SK-N-SH (cell line): ENCODE measurements around the gene AP1M2. TPM values are rescaled to one million over a fixed set of nuclear protein-coding genes. Genes with fewer than 3 reads are reported as not detected.

Experiments used
- CTCF ChIA-PET: fragments of 300-600, 350-600 bp; formaldehyde crosslinking; extraction: SDS; loops from one replicate; lab custom pipeline; 2021; lab: Yijun Ruan, JAX
- POLR2A ChIA-PET: fragments of 350-600 bp; sonication (Branson Sonifier 250); formaldehyde crosslinking; extraction: SDS; loops from one replicate; lab custom pipeline; 2020; ENCODE audit warnings: antibody characterized with exemption, inconsistent platforms; lab: Yijun Ruan, JAX
- DNase-seq: peaks from one replicate; pipeline ENCODE4 v3.0.0; 2012
- H2AFZ ChIP-seq: fragments of 200-600 bp; sonication (generic); 2 replicates; pipeline ENCODE4 v1.8.1; 2016; ENCODE audit warnings: antibody characterized with exemption, mild to moderate bottlenecking, low read depth
- H3F3A ChIP-seq: fragments of 200-600 bp; sonication (generic); replicated peaks from 2 replicates; pipeline ENCODE3; 2016; ENCODE audit warnings: antibody characterized with exemption, mild to moderate bottlenecking; ENCODE audit not compliant: insufficient read depth
- H3K27ac ChIP-seq, 2 experiments: fragments of 200-500 bp in 1 of 2; fragments of 200-600 bp in 1 of 2; sonication (Bioruptor generic) in 1 of 2; sonication (generic), shearing (Covaris generic) in 1 of 2; 2 replicates each; pipeline versions ENCODE4 v1.5.1 to v1.6.1; 2014 to 2016; ENCODE audit warnings: low read depth in 2 of 2, inconsistent platforms in 1 of 2, low read length in 1 of 2, mild to moderate bottlenecking in 1 of 2, mixed read lengths in 1 of 2
- H3K27me3 ChIP-seq: fragments of 200-600 bp; sonication (generic), shearing (Covaris generic); 2 replicates; pipeline ENCODE4 v1.6.1; 2016; ENCODE audit warnings: mixed run types; ENCODE audit not compliant: insufficient read depth
- H3K36me3 ChIP-seq, 2 experiments: fragments of 200-500 bp in 1 of 2; fragments of 200-600 bp in 1 of 2; sonication (Bioruptor generic) in 1 of 2; sonication (generic) in 1 of 2; replicated peaks in 1 of 2; 2 replicates each; pipeline versions ENCODE3 to v1.5.1; 2014 to 2016; ENCODE audit warnings: low read length in 1 of 2, mild to moderate bottlenecking in 1 of 2; ENCODE audit not compliant: insufficient read depth in 2 of 2, control insufficient read depth in 1 of 2
- H3K4me1 ChIP-seq, 2 experiments: fragments of 200-500 bp in 1 of 2; fragments of 200-600 bp in 1 of 2; sonication (Bioruptor generic) in 1 of 2; sonication (generic), shearing (Covaris generic) in 1 of 2; 2 replicates each; pipeline versions ENCODE4 v1.5.1 to v1.6.1; 2014 to 2016; ENCODE audit warnings: low read depth in 1 of 2, low read length in 1 of 2, mixed run types in 1 of 2; ENCODE audit not compliant: insufficient read depth in 2 of 2, control insufficient read depth in 1 of 2
- H3K4me2 ChIP-seq: fragments of 200-600 bp; sonication (generic), shearing (Covaris generic); 2 replicates; pipeline ENCODE4 v1.6.1; 2017; ENCODE audit warnings: mixed run types
- H3K4me3 ChIP-seq, 2 experiments: fragments of 200-500 bp in 1 of 2; fragments of 200-600 bp in 1 of 2; sonication (Bioruptor generic) in 1 of 2; sonication (generic), shearing (Covaris generic) in 1 of 2; 2 replicates each; pipeline versions ENCODE4 v1.5.1 to v1.8.1; 2014 to 2016; ENCODE audit warnings: low read depth in 2 of 2, inconsistent platforms in 1 of 2, low read length in 1 of 2, mild to moderate bottlenecking in 1 of 2, mixed read lengths in 1 of 2, moderate library complexity in 1 of 2
- H3K79me2 ChIP-seq: fragments of 200-600 bp; sonication (generic); 2 replicates; pipeline ENCODE4 v1.8.1; 2017; ENCODE audit warnings: mild to moderate bottlenecking; ENCODE audit not compliant: insufficient read depth
- H3K9ac ChIP-seq: fragments of 200-600 bp; sonication (generic); 2 replicates; pipeline ENCODE4 v1.6.1; 2017; ENCODE audit warnings: mixed run types
- H3K9me2 ChIP-seq: fragments of 200-600 bp; sonication (generic); 2 replicates; pipeline ENCODE4 v1.6.1; 2017; ENCODE audit warnings: mixed run types
- H3K9me3 ChIP-seq: fragments of 200-600 bp; sonication (generic); 2 replicates; pipeline ENCODE4 v1.6.1; 2017; ENCODE audit warnings: mixed run types, mild to moderate bottlenecking, moderate library complexity
- H4K20me1 ChIP-seq: fragments of 200-600 bp; sonication (generic); 2 replicates; pipeline ENCODE4 v1.6.1; 2017; ENCODE audit warnings: mild to moderate bottlenecking, mixed run types; ENCODE audit not compliant: insufficient read depth
- CHD2 ChIP-seq: fragments of 150-350 bp; IDR thresholded peaks from 2 replicates; pipeline ENCODE4 v1.6.1; 2018; ENCODE audit warnings: low read length; ENCODE audit not compliant: partially characterized antibody
- ELF1 ChIP-seq: IDR thresholded peaks from 2 replicates; pipeline ENCODE4 v1.4.0; 2012
- EP300 ChIP-seq, 2 experiments: IDR thresholded peaks; 2 replicates each; pipeline versions ENCODE4 v1.4.0 to v1.6.1; 2012; ENCODE audit warnings: borderline replicate concordance in 1 of 2, low read depth in 1 of 2, low read length in 1 of 2
- FOSL2 ChIP-seq: IDR thresholded peaks from 2 replicates; pipeline ENCODE4 v1.4.0; 2012; ENCODE audit warnings: low read depth, mild to moderate bottlenecking, moderate library complexity, borderline replicate concordance
- FOXJ3 ChIP-seq: sonication (generic); formaldehyde crosslinking; IDR thresholded peaks from 2 replicates; pipeline ENCODE4 v1.5.1; 2020; ENCODE audit warnings: mild to moderate bottlenecking, missing genetic modification reagents
- FOXM1 ChIP-seq: IDR thresholded peaks from 2 replicates; pipeline ENCODE4 v1.4.0; 2012; ENCODE audit warnings: low read depth, mild to moderate bottlenecking
- GATA2 ChIP-seq: sonication (generic); formaldehyde crosslinking; IDR thresholded peaks from 2 replicates; pipeline ENCODE4 v1.5.0; 2020; ENCODE audit warnings: mild to moderate bottlenecking, missing genetic modification reagents
- JUND ChIP-seq: IDR thresholded peaks from 2 replicates; pipeline ENCODE4 v1.4.0; 2012
- MEF2A ChIP-seq: IDR thresholded peaks from 2 replicates; pipeline ENCODE4 v1.4.0; 2012; ENCODE audit warnings: low read depth, borderline replicate concordance
- MXI1 ChIP-seq: IDR thresholded peaks from 2 replicates; pipeline ENCODE4 v1.6.1; 2012; ENCODE audit warnings: mild to moderate bottlenecking, low read depth, low read length, improper control_type of control experiment
- NFIC ChIP-seq: IDR thresholded peaks from 2 replicates; pipeline ENCODE4 v1.4.0; 2012; ENCODE audit warnings: borderline replicate concordance
- NRF1 ChIP-seq: IDR thresholded peaks from 2 replicates; pipeline ENCODE4 v1.6.1; 2012; ENCODE audit warnings: low read depth, mild to moderate bottlenecking, low read length
- PBX3 ChIP-seq: IDR thresholded peaks from 2 replicates; pipeline ENCODE4; 2012
- POLR2AphosphoS5 ChIP-seq: IDR thresholded peaks from 2 replicates; pipeline ENCODE4 v1.6.1; 2012; ENCODE audit warnings: low read depth, low read length
- RCOR1 ChIP-seq: fragments of 150-350 bp; IDR thresholded peaks from 2 replicates; pipeline ENCODE4 v1.6.1; 2017; ENCODE audit warnings: antibody characterized with exemption, low read length
- REST ChIP-seq: IDR thresholded peaks from 2 replicates; pipeline ENCODE4 v1.6.1; 2012; ENCODE audit warnings: mild to moderate bottlenecking, low read depth, low read length, moderate library complexity
- RFX5 ChIP-seq: IDR thresholded peaks from 2 replicates; pipeline ENCODE4 v1.6.1; 2012; ENCODE audit warnings: mild to moderate bottlenecking, improper control_type of control experiment, low read length
- SMC3 ChIP-seq: IDR thresholded peaks from 2 replicates; pipeline ENCODE4 v1.6.1; 2012; ENCODE audit warnings: low read depth, low read length, improper control_type of control experiment
- TAF1 ChIP-seq: IDR thresholded peaks from 2 replicates; pipeline ENCODE4 v1.6.1; 2012; ENCODE audit warnings: low read depth, mild to moderate bottlenecking, low read length, moderate library complexity, borderline replicate concordance
- TEAD4 ChIP-seq: IDR thresholded peaks from 2 replicates; pipeline ENCODE4 v1.4.0; 2012; ENCODE audit warnings: mild to moderate bottlenecking, borderline replicate concordance; ENCODE audit not compliant: insufficient read depth
- YY1 ChIP-seq: IDR thresholded peaks from 2 replicates; pipeline ENCODE4 v1.4.0; 2012; ENCODE audit warnings: low read depth, mild to moderate bottlenecking
- ZBTB33 ChIP-seq: IDR thresholded peaks from 2 replicates; pipeline ENCODE4 v1.4.0; 2012; ENCODE audit warnings: low read depth, borderline replicate concordance
- WGBS: methylation state at CpG from one replicate; pipeline ENCODE4 v1.1.6; 2017; ENCODE audit warnings: low lambda C conversion rate; 5-methylcytosine and 5-hydroxymethylcytosine counted together
- polyA plus RNA-seq, 3 experiments: library from polyadenylated mRNA; depleted of rRNA; stranded (reverse); fragments of >200 nt; gene quantifications; 2 replicates each; pipeline ENCODE4 v1.2.3, GENCODE V29; 2012

Gene AP1M2
- polyA plus RNA-seq, 1 of the 3 experiments (the other 2 are of a cell fraction): 0.30 TPM

- H3K4me1 ChIP-seq: peaks cover 0 to 7% of the 10 kb centered on the region in 2 experiments; a peak in 1 of 4 replicates
- H3K27ac ChIP-seq: no peak overlapping the region
- no peak overlapping the region for H3K4me2 ChIP-seq
- no peak overlapping the region for H2AFZ ChIP-seq
- POLR2A ChIA-PET: no interaction called here
- H3K9me3 ChIP-seq: no peaks in the 10 kb centered on the region
- CTCF ChIA-PET: no interaction called here
- H3K27me3 ChIP-seq: no peaks in the 10 kb centered on the region
- H3K9me2 ChIP-seq: no peaks in the 10 kb centered on the region
- H4K20me1 ChIP-seq: 0 out of 2 replicates have a peak, but pooled peaks cover 3% of the 10 kb centered on the region
- WGBS: 95% methylated on average over 13 of the region's 18 CpGs
- H3K36me3 ChIP-seq: peaks cover 20 to 22% of the 10 kb centered on the region in 2 experiments
- H3K79me2 ChIP-seq: peaks cover 27% of the 10 kb centered on the region
- TF ChIP-seq POLR2AphosphoS5 (no peak), FOSL2 (no peak), EP300 (IDR thresholded peaks at IDR 0.05; ENCODE audit: borderline replicate concordance in 1 of 2, low read depth in 1 of 2, low read length in 1 of 2) (no peak), GATA2 (CRISPR knock-in tag) (no peak), YY1 (no peak), RCOR1 (no peak), MXI1 (no peak)
- H3K9ac ChIP-seq: no peak overlapping the region
- H3F3A ChIP-seq: peaks cover 13% of the 10 kb centered on the region
- no peak for DNase-seq
- H3K4me3 ChIP-seq: no peak overlapping the region
Measured at GRCh38 chr19:10548746-10549276, 38.3 kb downstream of the AP1M2 start.

GRCh38 chr19:10546817-10547216 is 40.3 kb downstream of the AP1M2 start:
- TF ChIP-seq GATA2 (CRISPR knock-in tag) (no peak), RCOR1 (no peak), FOXJ3 (CRISPR knock-in tag) (no peak), MEF2A (no peak), TEAD4 (no peak), SMC3 (no peak), YY1 (no peak), PBX3 (no peak), CHD2 (no peak), JUND (no peak), NRF1 (no peak), TAF1 (no peak), FOXM1 (no peak), REST (no peak), NFIC (no peak), ELF1 (no peak), ZBTB33 (no peak), RFX5 (no peak)
- H4K20me1 ChIP-seq: no peaks in the 10 kb centered on the region
- CTCF ChIA-PET: interaction anchor here (1.1 to 1.4 kb wide), 3 partner anchors 8 to 36 kb away, joined by 3 read pairs; no protein-coding TSS in a partner anchor
- peaks cover 5 to 9% of the 10 kb centered on the region in 2 experiments for H3K36me3 ChIP-seq
- peaks cover 13% of the 10 kb centered on the region for H3F3A ChIP-seq
- no peak overlapping the region for H3K9ac ChIP-seq
- no peak for DNase-seq
- H3K4me1 ChIP-seq: peaks cover 0 to 7% of the 10 kb centered on the region in 2 experiments; a peak in 1 of 4 replicates
- POLR2A ChIA-PET: interaction anchor here (0.6 kb wide), 1 partner anchor 69 kb away, joined by 3 read pairs; no protein-coding TSS in a partner anchor
- no peak overlapping the region for H3K4me2 ChIP-seq
- H2AFZ ChIP-seq: no peak overlapping the region
- H3K4me3 ChIP-seq: no peak overlapping the region
- H3K9me3 ChIP-seq: no peaks in the 10 kb centered on the region
- no peaks in the 10 kb centered on the region for H3K9me2 ChIP-seq
- no peak overlapping the region for H3K27ac ChIP-seq
- no peaks in the 10 kb centered on the region for H3K27me3 ChIP-seq
- WGBS: 100% methylated on average over 2 of the region's 17 CpGs
- H3K79me2 ChIP-seq: peaks cover 27% of the 10 kb centered on the region
